Right ventricle myocardium superior (tissue), 1 donor: ENCODE measurements around the gene KRT34. TPM values are rescaled to one million over a fixed set of nuclear protein-coding genes. Genes with fewer than 3 reads are reported as not detected.
"Not testable (repeated sequence)": the region's sequence is repeated elsewhere in the genome, so short reads cannot be mapped to it uniquely, and the experiment has no call there.

Experiments
- ATAC-seq: fragments of 200-7000 bp; cut with Tn5 transposase; one replicate; pipeline ENCODE4 v1.9.1; 2020; ENCODE audit warnings: mild to moderate bottlenecking; ENCODE audit not compliant: poor library complexity
- DNase-seq: peaks from one replicate; pipeline ENCODE4 v3.0.0-alpha.2; 2020
- intact Hi-C: fragments of 100-400 bp; cut with DNase I; formaldehyde crosslinking; loops from one replicate; pipeline ENCODE4 v1.11.2; 2022
- total RNA-seq: library from RNA; stranded (reverse); fragmentation: NEBNext Ultra II Directional; extraction: Animal tissue kit (Norgen Biotek cat#: 25700); gene quantifications from one replicate; pipeline ENCODE4 v1.2.1, GENCODE V29; 2021
- donor health status: DM: no; HTN: yes; CAD: no; lungs with severe emphysema.

Gene KRT34
- total RNA-seq, 1 donor from 2014 or later, result not detected

- no peak for DNase-seq
- ATAC-seq, result no peak
- intact Hi-C loops, result no loop called here
Observed at GRCh38 chr17:41383690-41384089, 1.6 kb upstream of the KRT34 start.

DNA sequence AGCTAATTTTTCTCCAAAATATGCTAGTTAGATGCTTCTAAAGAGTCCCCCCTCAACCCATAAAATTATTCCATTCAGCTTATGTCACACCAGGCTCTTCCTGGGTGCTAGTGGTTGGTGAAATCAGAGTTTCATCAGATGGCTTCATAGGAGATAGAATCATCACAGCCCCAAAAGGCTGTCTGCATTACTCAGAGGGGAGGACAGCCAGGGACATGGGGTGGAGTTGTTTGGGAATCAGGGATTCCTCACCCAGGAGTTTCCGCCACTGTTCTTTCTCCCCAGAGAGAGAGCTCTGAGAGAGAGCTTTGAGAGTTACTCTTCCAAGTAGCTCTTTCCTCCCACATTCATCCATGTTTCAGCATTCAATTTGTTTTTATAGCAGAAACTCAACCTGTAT is 288 bp upstream of the KRT34 start:
- ATAC-seq (no peak), DNase-seq (no peak)
- intact Hi-C loops, result no loop called here

- DNase-seq, intact Hi-C loops, ATAC-seq: not testable (repeated sequence)
Observed at GRCh38 chr17:41380091-41380490, 2.0 kb downstream of the KRT34 start.

- no peak for DNase-seq
- ATAC-seq, result no peak
- intact Hi-C loops, result no loop called here
Observed at GRCh38 chr17:41377546-41377945, 4.6 kb downstream of the KRT34 start.

GRCh38 chr17:41369713-41370112 is 12.4 kb downstream of the KRT34 start, which contains the start of gene KRT33B:
TSS of gene KRT33B (minus strand) at chr17:41369813. CDS start at chr17:41369750, 63 bp downstream.
- DNase-seq (no peak), ATAC-seq (no peak)
- intact Hi-C loops, result no loop called here

GRCh38 chr17:41369023-41369422 is 13.1 kb downstream of the KRT34 start:
- intact Hi-C loops, result no loop called here
- DNase-seq (no peak), ATAC-seq (no peak)

- ATAC-seq, result no peak
- intact Hi-C loops, result no loop called here
Observed at GRCh38 chr17:41367426-41368075, 14.6 kb downstream of the KRT34 start.

DNA sequence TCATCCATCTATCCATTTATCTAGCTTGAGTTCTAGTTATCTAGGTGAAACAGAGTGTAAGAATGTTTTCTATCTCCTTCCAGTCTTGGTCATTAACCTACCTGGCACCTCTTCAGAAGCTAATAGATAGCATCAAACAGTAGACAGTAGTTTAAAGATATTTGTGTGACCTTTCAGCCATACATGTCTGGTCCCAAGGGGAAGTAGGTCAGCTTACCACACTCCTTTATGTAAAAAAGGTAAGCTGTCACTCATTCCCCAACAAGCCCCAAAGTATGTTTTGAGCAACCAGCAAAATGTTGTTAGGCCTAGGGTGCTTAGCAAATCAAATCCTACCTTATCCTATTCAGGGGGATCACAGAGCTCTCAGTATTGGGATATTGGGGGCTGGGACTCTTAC is 16.0 kb downstream of the KRT34 start:
- intact Hi-C loops, result no loop called here
- no peak for DNase-seq
- no peak for ATAC-seq

More at GRCh38 chr17:41367426-41368075, 14.6 kb downstream of the KRT34 start:
- DNase-seq, result no peak

DNA sequence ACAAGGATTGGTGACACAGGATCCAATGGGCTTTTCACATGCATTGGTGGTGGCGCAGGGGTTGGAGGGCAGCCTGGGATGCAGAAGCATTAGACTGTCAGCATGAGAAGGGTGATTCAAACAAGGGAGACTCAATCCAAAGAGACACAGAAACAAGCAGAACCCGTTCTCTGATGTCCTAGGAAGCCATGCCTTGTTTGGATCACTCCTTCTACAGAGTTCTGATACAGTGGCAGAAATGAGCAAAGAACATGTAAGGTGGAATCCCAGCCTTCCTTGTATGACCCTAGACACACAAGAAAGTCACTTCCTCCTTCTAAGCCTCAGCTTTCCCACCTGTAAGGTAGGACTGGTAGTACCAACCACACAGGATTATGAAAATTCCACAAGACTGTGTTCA is 18.2 kb downstream of the KRT34 start:
- DNase-seq (no peak), ATAC-seq (no peak)
- intact Hi-C loops, result no loop called here

DNA sequence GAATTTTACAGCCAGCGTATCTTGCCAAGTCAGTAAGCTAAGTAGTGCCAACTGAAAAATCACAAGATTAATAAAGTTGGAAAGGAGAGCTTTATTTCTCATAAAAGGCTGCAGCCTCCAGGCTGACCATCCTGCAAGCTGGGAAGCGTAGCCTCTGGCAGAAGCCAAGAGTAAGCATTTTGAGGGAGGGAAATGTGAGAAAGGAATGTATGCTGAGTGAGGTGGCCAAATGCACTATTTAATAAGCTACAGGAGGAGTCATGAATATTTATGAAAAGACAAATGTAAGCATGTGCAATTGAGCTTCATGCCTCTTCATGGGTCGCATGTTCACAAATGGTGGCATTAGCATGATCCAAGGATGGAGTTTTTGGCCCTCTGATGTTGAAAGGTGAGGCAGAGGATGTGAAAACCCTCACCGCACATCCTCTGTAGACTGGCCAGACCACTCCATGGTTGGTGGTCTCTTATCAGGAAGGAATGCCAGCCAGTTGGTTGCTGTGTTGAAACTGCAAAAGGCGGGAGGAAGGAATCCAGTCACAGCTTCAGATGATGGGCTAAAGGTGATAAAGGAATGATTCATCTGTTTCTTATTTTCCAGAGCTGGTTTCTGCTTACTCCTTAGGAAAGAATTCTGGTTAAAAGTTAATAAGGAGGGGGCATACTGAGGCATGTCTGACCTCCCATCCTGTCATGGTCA is 21.7 kb downstream of the KRT34 start:
- intact Hi-C loops, result no loop called here
- no peak for ATAC-seq

DNA sequence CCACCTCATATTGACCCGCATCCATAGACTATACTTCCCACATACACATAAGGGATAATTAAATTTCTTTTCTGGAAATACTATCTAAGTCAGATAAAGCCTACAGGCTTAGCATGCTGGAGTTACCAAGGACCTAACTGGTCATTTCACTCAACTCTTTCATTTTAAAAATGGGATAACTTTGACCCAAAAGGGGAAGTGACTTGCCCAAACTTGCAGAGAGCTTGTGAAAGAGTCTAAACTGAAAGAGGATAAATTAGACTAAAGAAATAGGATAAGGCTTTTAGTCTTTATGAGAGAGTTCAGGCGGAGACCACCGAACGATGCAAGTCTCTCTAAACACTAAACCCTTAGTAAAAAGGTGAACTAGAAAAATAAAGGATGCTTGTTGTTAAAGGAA is 27.6 kb downstream of the KRT34 start:
- DNase-seq (no peak), ATAC-seq (no peak)
- intact Hi-C loops, result no loop called here

More for the DNA sequence above, 21.7 kb downstream of the KRT34 start:
- no peak for DNase-seq

GRCh38 chr17:41352597-41353366 is 29.3 kb downstream of the KRT34 start:
- ATAC-seq (no peak), DNase-seq (no peak)
- intact Hi-C loops, result no loop called here

GRCh38 chr17:41351177-41351576 is 30.9 kb downstream of the KRT34 start:
- DNase-seq, result no peak
- no peak for ATAC-seq
- intact Hi-C loops, result no loop called here

DNA sequence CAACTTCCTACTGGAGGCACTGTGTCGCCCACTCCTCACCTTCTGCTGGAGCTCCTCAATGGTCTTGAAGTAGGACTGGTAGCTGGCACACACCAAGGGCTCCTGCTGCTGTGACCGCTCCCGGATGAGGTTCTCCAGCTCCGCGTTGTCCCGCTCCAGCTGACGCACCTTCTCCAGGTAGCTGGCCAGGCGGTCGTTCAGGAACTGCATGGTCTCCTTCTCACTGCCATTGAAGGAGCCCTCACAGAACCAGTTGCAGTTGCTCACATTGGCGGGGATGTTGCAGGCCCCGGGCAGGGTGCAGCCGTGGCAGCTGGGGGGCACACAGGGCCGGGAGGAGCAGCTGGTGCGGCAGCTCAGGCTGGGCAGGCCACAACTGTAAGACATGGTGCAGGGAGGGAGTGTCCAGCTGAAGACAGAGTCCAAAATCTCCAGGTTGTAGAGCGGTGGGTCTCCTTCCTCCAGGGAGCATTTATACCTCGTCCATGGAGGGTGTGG is 31.7 kb downstream of the KRT34 start, which contains the start of gene KRT33A:
TSS of gene KRT33A (minus strand) at position 448 of the 498 bp plus-strand sequence. CDS start at position 387, 61 bp downstream.
- ATAC-seq, DNase-seq, intact Hi-C loops: not testable (repeated sequence)

DNA sequence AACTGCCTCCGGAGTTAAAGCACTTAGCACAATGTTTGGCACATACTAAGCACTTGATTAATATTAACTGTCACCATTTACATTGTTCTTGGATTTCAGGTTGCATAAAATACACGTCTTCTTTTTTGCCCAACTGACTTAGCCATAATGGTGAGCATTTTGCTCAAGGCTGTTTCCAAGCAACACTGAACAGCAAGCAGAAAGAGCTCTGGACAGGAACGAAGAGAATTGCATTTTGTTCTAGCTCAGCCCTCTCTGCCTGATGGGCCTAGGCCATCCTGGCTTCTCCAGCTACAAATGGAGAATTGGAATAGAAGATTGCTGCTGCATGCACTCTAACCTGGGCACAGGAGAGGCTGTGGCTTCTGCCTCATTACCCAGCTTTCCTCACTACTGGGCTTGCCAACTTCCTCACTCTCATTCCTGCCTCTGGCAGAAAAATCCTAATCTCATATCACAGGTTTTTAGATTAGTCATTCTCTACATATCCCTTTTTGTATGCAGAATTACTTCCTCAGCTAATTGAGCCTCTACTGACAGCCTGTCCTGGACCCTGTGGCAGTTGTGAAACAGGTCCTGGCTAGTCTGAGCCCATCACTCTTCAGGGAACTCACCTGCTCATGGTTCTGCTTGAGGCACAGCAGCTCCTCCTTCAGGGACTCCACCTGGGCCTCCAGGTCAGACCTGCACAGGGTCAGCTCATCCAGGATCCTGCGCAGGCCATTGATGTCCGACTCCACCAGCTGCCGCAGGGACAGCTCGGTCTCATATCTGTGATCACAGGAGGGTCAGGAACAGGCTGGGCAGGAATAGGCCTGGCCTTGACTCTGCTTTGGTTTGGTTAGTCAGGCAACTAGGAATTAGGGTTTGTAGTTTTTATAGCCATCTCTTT is 34.0 kb downstream of the KRT34 start:
- ATAC-seq (no peak), DNase-seq (no peak)
- intact Hi-C loops, result no loop called here

GRCh38 chr17:41346421-41346820 is 35.7 kb downstream of the KRT34 start:
- intact Hi-C loops, ATAC-seq, DNase-seq: not testable (repeated sequence)

DNA sequence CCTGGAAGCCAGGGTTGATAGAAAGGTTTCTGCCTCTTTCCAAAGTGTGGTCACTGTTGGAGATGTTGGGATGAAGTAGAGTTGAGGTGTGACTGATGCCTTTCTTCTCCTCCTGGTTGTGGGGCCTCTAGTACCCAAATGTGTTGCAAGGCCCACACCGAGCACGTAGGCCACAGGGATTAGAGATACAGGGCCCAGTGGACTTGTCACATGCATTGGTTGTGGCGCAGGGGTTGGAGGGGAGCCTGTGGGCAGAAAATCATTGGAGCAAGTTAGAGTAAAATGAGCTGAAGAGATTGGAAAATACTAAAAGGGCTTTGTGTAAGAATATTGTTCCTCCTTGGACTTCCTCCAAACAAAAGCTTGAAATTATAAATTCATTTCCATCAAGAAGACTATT is 36.1 kb downstream of the KRT34 start:
- intact Hi-C loops, result no loop called here

DNA sequence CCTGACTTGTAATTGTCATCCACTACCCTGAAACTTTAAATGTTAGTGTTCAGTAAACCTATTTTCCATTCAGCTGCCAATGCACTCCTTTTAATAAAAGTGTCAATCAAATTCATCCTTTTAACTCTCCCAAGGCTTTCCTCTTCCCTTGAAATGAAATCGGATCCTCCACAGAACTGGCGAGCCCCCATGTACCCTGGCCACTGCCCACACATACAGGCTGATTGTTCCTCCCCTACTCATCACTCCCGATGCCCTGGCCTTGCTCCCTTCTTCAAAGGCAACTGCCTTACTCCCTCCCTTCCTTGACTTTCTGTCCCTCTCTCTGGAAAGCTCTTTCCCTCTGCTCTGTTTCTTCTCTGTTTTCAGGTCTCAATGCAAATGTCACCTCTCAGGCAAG is 39.1 kb downstream of the KRT34 start:
- ATAC-seq, result no peak
- no peak for DNase-seq
- intact Hi-C loops, result no loop called here

More for the DNA sequence above, 36.1 kb downstream of the KRT34 start:
- ATAC-seq (no peak), DNase-seq (no peak)
